Measurements from ENCODE around the gene LIG3. TPM values are rescaled to one million over a fixed set of nuclear protein-coding genes. Genes with fewer than 3 reads are reported as not detected.

The LIG3 gene
- total RNA-seq, 1 donor from 2014 or later = 30.7 TPM

GRCh38 chr17:35052780-35053179 is 72.5 kb downstream of the LIG3 start:
- peak; percentile 26 for DNase-seq (ENCODE audit: low read depth)
- Histone ChIP-seq H2AFZ (ENCODE audit: low read depth, low read length) (no peak overlapping the region), H3K4me2 (ENCODE audit: low read length) (peak overlapping the region; percentile 66), H3K36me3 (ENCODE audit: insufficient read depth, low read length) (no peaks in the 10 kb centered on the region), H3K4me1 (ENCODE audit: insufficient read depth, low read length) (peaks cover 23% of the 10 kb centered on the region), H3K79me2 (ENCODE audit: insufficient read depth, low read length) (peaks cover 63% of the 10 kb centered on the region), H3K9ac (ENCODE audit: low read length) (peak overlapping the region; percentile 15), H3K27ac (ENCODE audit: low read depth, low read length) (peak overlapping the region; percentile 46), H3K4me3 (ENCODE audit: insufficient read depth, low read depth, low read length) (no peak overlapping the region), H3K9me3 (ENCODE audit: insufficient read depth, low read depth, low read length) (no peaks in the 10 kb centered on the region), H4K20me1 (ENCODE audit: insufficient read depth, low read length) (peaks cover 12% of the 10 kb centered on the region), H3K27me3 (ENCODE audit: insufficient read depth, low read length) (no peaks in the 10 kb centered on the region)
- Mint-ChIP-seq H3K36me3 (ENCODE audit: low read depth, unreplicated experiment) (no peaks in the 10 kb centered on the region), H3K9me3 (ENCODE audit: unreplicated experiment) (peaks cover 3% of the 10 kb centered on the region), H3K27ac (ENCODE audit: unreplicated experiment) (no peak overlapping the region), H3K4me3 (ENCODE audit: unreplicated experiment) (no peak overlapping the region), H3K27me3 (ENCODE audit: low read depth, unreplicated experiment) (no peaks in the 10 kb centered on the region), H3K4me1 (ENCODE audit: low read depth, unreplicated experiment) (peaks cover 30% of the 10 kb centered on the region)
- no peak for TF ChIP-seq EZH2 (IDR thresholded peaks at IDR 0.05; ENCODE audit: insufficient read depth, low read length)
- TF ChIP-seq, protein P1, sequence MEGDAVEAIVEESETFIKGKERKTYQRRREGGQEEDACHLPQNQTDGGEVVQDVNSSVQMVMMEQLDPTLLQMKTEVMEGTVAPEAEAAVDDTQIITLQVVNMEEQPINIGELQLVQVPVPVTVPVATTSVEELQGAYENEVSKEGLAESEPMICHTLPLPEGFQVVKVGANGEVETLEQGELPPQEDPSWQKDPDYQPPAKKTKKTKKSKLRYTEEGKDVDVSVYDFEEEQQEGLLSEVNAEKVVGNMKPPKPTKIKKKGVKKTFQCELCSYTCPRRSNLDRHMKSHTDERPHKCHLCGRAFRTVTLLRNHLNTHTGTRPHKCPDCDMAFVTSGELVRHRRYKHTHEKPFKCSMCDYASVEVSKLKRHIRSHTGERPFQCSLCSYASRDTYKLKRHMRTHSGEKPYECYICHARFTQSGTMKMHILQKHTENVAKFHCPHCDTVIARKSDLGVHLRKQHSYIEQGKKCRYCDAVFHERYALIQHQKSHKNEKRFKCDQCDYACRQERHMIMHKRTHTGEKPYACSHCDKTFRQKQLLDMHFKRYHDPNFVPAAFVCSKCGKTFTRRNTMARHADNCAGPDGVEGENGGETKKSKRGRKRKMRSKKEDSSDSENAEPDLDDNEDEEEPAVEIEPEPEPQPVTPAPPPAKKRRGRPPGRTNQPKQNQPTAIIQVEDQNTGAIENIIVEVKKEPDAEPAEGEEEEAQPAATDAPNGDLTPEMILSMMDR (IDR thresholded peaks at IDR 0.05; ENCODE audit: insufficient read depth, low read depth, low read length) = no peak
- FAIRE-seq = no peak

DNA sequence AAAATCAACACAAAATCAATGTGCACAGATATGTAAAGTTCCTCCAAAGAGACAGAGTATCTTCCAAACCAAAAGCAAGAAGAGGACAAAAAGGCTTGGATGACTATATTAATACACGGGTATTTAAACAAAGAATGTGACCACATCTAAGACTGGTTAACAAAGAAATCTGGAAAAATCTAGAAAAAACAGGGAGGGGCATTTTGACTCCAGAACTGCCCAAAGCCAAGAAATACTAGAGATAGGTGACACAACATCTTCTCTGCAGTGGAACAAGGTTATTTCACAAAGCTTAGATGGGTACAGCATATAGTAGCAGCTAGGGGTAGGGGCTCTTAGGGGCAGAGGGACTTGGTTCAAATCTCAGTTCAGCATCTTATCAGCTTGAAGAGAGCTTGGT is 72.9 kb downstream of the LIG3 start:
- peaks cover 12% of the 10 kb centered on the region for H4K20me1 ChIP-seq (ENCODE audit: insufficient read depth, low read length)
- TF ChIP-seq, protein P1 (IDR thresholded peaks at IDR 0.05; ENCODE audit: insufficient read depth, low read depth, low read length) = no peak
- TF ChIP-seq EZH2 (IDR thresholded peaks at IDR 0.05; ENCODE audit: insufficient read depth, low read length) = no peak
- no peaks in the 10 kb centered on the region for H3K36me3 ChIP-seq (ENCODE audit: insufficient read depth, low read length)
- DNase-seq (ENCODE audit: low read depth) (no peak), FAIRE-seq (no peak)
- no peaks in the 10 kb centered on the region for H3K27me3 Mint-ChIP-seq (ENCODE audit: low read depth, unreplicated experiment)
- H3K4me2 ChIP-seq (ENCODE audit: low read length) = peak overlapping the region; percentile 66
- H3K4me3 Mint-ChIP-seq (ENCODE audit: unreplicated experiment) = no peak overlapping the region
- H3K4me1 ChIP-seq (ENCODE audit: insufficient read depth, low read length) = peaks cover 23% of the 10 kb centered on the region
- H3K4me3 ChIP-seq (ENCODE audit: insufficient read depth, low read depth, low read length) = no peak overlapping the region
- H3K9me3 Mint-ChIP-seq (ENCODE audit: unreplicated experiment) = peaks cover 3% of the 10 kb centered on the region
- peaks cover 30% of the 10 kb centered on the region for H3K4me1 Mint-ChIP-seq (ENCODE audit: low read depth, unreplicated experiment)
- H3K27ac Mint-ChIP-seq (ENCODE audit: unreplicated experiment) = no peak overlapping the region
- no peaks in the 10 kb centered on the region for H3K36me3 Mint-ChIP-seq (ENCODE audit: low read depth, unreplicated experiment)
- no peaks in the 10 kb centered on the region for H3K27me3 ChIP-seq (ENCODE audit: insufficient read depth, low read length)
- no peaks in the 10 kb centered on the region for H3K9me3 ChIP-seq (ENCODE audit: insufficient read depth, low read depth, low read length)
- H3K9ac ChIP-seq (ENCODE audit: low read length) = no peak overlapping the region
- H3K79me2 ChIP-seq (ENCODE audit: insufficient read depth, low read length) = peaks cover 67% of the 10 kb centered on the region
- no peak overlapping the region for H3K27ac ChIP-seq (ENCODE audit: low read depth, low read length)
- H2AFZ ChIP-seq (ENCODE audit: low read depth, low read length) = no peak overlapping the region

GRCh38 chr17:35056013-35056412 is 75.7 kb downstream of the LIG3 start:
- TF ChIP-seq, protein P1 (IDR thresholded peaks at IDR 0.05; ENCODE audit: insufficient read depth, low read depth, low read length) = no peak
- no peak for TF ChIP-seq EZH2 (IDR thresholded peaks at IDR 0.05; ENCODE audit: insufficient read depth, low read length)
- H3K27me3 ChIP-seq (ENCODE audit: insufficient read depth, low read length) = no peaks in the 10 kb centered on the region
- FAIRE-seq (no peak), DNase-seq (ENCODE audit: low read depth) (no peak)
- no peaks in the 10 kb centered on the region for H4K20me1 ChIP-seq (ENCODE audit: insufficient read depth, low read length)
- Mint-ChIP-seq H3K27ac (ENCODE audit: unreplicated experiment) (no peak overlapping the region), H3K9me3 (ENCODE audit: unreplicated experiment) (peaks cover 3% of the 10 kb centered on the region), H3K27me3 (ENCODE audit: low read depth, unreplicated experiment) (no peaks in the 10 kb centered on the region), H3K4me3 (ENCODE audit: unreplicated experiment) (no peak overlapping the region), H3K4me1 (ENCODE audit: low read depth, unreplicated experiment) (peaks cover 28% of the 10 kb centered on the region), H3K36me3 (ENCODE audit: low read depth, unreplicated experiment) (peaks cover 6% of the 10 kb centered on the region)
- H3K79me2 ChIP-seq (ENCODE audit: insufficient read depth, low read length) = peaks cover 68% of the 10 kb centered on the region
- H2AFZ ChIP-seq (ENCODE audit: low read depth, low read length) = no peak overlapping the region
- no peaks in the 10 kb centered on the region for H3K9me3 ChIP-seq (ENCODE audit: insufficient read depth, low read depth, low read length)
- H3K36me3 ChIP-seq (ENCODE audit: insufficient read depth, low read length) = no peaks in the 10 kb centered on the region
- H3K4me3 ChIP-seq (ENCODE audit: insufficient read depth, low read depth, low read length) = no peak overlapping the region
- peaks cover 21% of the 10 kb centered on the region for H3K4me1 ChIP-seq (ENCODE audit: insufficient read depth, low read length)
- no peak overlapping the region for H3K27ac ChIP-seq (ENCODE audit: low read depth, low read length)
- no peak overlapping the region for H3K9ac ChIP-seq (ENCODE audit: low read length)
- H3K4me2 ChIP-seq (ENCODE audit: low read length) = no peak overlapping the region
